GM13976 (cell line): ENCODE measurements around the gene PSMD6.
A peak's percentile ranks its signal among the peaks of the same experiment; 100 is the strongest.

Experiments
- DNase-seq: peaks from one replicate; pipeline ENCODE4 v3.0.0; 2012; ENCODE audit warnings: low spot score
- CTCF ChIP-seq: IDR thresholded peaks from 2 replicates; pipeline ENCODE4 v1.5.1; 2012; ENCODE audit warnings: borderline replicate concordance, mild to moderate bottlenecking; ENCODE audit not compliant: insufficient read depth; ENCODE audit errors: extremely low read depth, missing control alignments, control extremely low read depth
- in situ Hi-C: fragments of 300-500 bp; cut with MboI; formaldehyde crosslinking; loops from one replicate; pipeline ENCODE4 v1.12.0; 2022; ENCODE audit warnings: low sequenced_read_pairs, mixed read lengths, inconsistent platforms; ENCODE audit not compliant: unreplicated experiment

PSMD6 gene

DNA sequence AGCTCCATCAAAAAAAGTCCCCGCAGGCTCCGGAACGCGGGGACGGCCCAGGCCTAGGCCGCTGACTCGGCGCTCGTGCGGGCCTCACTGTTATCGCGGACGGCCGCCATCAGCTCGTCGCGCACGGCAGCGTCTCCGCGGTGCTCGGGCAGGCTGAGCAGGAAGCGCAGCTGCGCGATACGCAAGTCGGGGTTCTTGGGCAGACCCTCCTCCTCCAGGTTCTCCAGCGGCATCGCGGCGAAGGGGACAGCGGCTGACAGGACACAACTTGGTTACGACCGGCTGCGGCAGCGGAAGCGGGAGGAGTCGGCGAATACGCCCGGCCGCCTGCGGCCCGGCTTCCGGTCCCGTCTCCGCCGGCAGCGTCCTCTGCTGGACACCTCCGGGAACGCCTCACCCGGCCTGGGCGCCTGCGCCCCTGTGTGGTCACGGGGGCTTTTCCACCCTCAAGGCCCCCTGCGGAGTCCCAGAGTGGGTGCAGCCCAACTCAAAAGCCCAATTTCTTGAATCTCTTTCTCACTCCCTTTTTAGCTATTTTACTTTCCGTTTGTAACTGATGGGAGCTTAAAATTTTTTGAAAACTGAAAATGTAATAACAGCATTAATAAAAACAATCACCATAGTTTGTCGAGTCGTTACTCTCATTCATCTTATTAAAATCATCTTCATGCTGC lies at the start of gene PSMD6:
TSS of gene PSMD6 (minus strand) at position 308 of the 674 bp plus-strand sequence. CDS start at position 233, 75 bp downstream.
- peak; percentile 92 for DNase-seq
- in situ Hi-C loops = loop anchor here (10.0 kb wide), 1 partner anchor 441 kb away; no protein-coding TSS in a partner anchor
- peak; percentile 100 for TF ChIP-seq CTCF

DNA sequence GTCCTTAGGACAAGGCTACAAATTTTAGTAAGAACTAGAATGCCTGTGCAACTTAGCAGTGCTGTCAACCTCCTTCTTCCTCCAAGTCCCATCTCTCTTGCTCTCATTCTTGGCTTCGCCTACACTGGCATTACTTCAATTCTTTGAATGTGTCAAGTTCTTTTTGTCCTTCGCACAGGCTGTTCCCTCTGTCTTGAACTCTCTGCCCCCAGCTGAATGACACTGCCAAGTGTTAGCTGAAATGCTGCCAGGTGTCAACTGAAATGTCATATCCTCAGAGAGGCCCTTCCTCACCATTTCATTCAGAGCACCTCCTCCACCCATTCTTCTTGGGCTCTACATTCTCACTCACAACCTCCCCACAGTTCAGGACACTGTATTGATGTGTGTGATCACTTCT lies 48.8 kb upstream of the PSMD6 start:
- DNase-seq = no peak
- in situ Hi-C loops = no loop called here
- no peak for TF ChIP-seq CTCF

DNA sequence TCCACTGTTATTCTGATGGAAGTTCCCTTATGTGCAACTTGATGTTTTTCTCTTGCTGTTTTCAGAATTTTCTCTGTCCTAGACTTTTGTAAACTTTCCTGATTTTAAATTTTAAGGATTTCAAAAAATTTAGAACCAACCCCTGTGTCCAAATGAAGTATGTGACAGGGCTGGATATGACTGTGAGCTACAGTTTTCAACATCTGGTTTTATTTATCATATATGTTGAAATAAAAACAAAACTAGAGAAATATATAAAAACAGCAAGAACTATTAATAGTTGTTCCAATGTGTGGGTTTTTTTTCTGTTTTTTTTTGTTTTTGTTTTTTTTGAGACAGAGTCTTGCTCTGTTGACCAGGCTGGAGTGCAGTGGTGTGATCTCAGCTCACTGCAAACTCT lies 47.4 kb upstream of the PSMD6 start:
- in situ Hi-C loops = no loop called here
- TF ChIP-seq CTCF = no peak
- no peak for DNase-seq

DNA sequence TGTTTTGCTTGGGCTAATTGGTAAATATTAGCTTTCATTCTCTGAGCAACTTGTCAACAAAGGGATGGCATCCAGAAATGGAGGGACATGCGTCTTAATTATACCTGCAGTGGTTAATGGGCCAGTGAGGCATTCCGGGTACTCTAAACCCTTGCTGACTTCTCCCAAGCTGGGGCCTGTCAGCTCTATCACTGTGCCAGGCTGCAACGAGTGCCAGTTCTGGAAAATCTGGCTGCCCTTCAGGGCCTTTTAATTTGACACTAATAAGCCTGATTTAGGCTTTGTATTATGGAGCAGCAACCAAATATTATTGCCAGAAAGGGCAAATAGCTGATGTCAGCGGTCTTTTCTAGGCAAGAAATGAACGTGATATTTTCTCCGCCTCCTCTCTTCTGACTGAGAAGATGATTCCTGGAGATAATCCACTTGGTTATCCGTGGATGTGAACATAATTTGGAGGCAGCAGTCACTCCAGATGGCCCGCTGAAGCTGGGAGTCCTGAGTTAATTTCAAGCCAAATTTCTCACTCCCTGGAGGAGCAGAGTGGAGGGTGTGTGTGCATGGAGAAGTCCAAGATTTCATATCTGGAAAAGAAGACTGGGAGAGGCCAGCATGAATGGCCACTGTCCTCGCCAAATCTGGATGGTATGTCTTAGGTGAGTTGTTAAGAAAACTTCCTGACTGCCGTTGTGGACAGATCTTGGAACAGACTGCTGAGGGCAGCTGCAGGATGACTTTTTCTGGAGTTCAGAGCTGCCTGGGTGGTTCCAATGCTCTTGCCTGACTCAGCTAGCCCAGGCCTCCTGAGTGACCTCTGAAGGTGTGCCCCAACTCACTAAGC lies 44.4 kb upstream of the PSMD6 start:
- in situ Hi-C loops = no loop called here
- no peak for DNase-seq
- no peak for TF ChIP-seq CTCF

DNA sequence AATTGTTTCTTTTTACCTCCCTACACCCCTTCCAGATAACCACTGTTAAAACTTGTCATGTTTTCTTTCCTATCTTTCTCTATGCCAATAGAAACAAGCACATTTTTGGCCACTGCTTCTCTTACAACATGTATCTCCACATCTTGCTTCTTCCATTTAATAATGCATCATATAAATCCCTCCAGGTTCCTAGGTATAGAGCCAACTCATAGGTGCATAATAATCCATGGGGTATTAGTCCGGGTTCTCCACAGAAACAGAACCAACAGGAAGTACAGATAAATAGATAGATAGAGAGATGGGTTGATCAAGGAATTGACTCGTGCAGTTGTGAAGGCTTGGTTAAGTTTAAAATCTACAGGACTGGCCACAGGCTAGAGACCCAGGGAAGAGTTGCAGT lies 41.5 kb upstream of the PSMD6 start:
- in situ Hi-C loops = no loop called here
- no peak for TF ChIP-seq CTCF
- DNase-seq = no peak

- in situ Hi-C loops = no loop called here
- no peak for TF ChIP-seq CTCF
- no peak for DNase-seq
Measured at GRCh38 chr3:64063983-64064438, 40.7 kb upstream of the PSMD6 start.
